OCI-LY1 (cell line): ENCODE results near the gene FRS3.

Source experiments
- EZH2 ChIP-seq: fragments of 200-600 bp; sonication (generic), shearing (Covaris generic); IDR thresholded peaks from 2 replicates; pipeline ENCODE4 v1.8.0; 2017; ENCODE audit warnings: borderline replicate concordance, mixed run types, mild to moderate bottlenecking, antibody characterized with exemption, low read length, moderate library complexity, mixed read lengths
- TF ChIP-seq, protein P1 (sequence below): fragments of 200-600 bp; sonication (generic), shearing (Covaris generic); IDR thresholded peaks from 2 replicates; pipeline ENCODE4 v1.5.1; 2017; ENCODE audit warnings: mild to moderate bottlenecking, antibody characterized with exemption, low read length, moderate library complexity, mixed read lengths

DNA sequence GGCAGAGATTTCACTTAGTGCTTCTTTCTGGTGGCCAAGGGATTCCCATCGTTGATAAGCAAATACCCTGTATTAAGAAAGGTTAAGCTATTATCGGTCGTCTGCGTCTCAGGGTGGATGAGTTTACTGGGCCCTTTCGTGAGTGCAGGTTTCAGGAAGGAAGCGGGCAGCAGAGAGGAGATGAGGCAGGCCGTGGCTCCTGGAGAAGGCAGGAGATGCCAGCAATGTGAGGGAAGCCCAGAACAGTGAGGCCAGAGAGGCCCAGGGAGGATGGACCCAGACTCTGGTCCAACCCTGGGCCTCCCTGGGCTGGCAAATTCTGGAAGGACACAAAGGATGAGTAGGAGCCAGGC is 55.5 kb downstream of the FRS3 start:
- TF ChIP-seq, protein P1, sequence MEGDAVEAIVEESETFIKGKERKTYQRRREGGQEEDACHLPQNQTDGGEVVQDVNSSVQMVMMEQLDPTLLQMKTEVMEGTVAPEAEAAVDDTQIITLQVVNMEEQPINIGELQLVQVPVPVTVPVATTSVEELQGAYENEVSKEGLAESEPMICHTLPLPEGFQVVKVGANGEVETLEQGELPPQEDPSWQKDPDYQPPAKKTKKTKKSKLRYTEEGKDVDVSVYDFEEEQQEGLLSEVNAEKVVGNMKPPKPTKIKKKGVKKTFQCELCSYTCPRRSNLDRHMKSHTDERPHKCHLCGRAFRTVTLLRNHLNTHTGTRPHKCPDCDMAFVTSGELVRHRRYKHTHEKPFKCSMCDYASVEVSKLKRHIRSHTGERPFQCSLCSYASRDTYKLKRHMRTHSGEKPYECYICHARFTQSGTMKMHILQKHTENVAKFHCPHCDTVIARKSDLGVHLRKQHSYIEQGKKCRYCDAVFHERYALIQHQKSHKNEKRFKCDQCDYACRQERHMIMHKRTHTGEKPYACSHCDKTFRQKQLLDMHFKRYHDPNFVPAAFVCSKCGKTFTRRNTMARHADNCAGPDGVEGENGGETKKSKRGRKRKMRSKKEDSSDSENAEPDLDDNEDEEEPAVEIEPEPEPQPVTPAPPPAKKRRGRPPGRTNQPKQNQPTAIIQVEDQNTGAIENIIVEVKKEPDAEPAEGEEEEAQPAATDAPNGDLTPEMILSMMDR, result no peak
- TF ChIP-seq EZH2, result no peak
